Thyroid gland (tissue), 4 donors: ENCODE measurements around the gene SLC25A39. TPM values are rescaled to one million over a fixed set of nuclear protein-coding genes. Genes with fewer than 3 reads are reported as not detected.
"Not testable (repeated sequence)": the region's sequence is repeated elsewhere in the genome, so short reads cannot be mapped to it uniquely, and the experiment has no call there.

Experiments
- DNase-seq, 2 donors: peaks; one replicate each; pipeline ENCODE4 v3.0.0-alpha.2; 2019
- H3K27ac ChIP-seq, 3 donors: fragments of 200-600 bp; sonication (generic); 1 replicate in 2 of 3; 2 replicates in 1 of 3; pipeline ENCODE4 v1.5.1; 2016 to 2019; ENCODE audit warnings: mild to moderate bottlenecking in 1 of 3, moderate library complexity in 1 of 3
- H3K27me3 ChIP-seq: fragments of 200-600 bp; sonication (generic); one replicate; pipeline ENCODE4 v1.5.1; 2019
- H3K36me3 ChIP-seq, 2 donors: fragments of 200-600 bp; sonication (generic); one replicate each; pipeline ENCODE4 v1.5.1; 2016 to 2019
- H3K4me1 ChIP-seq, 2 donors: fragments of 200-600 bp; sonication (generic); one replicate each; pipeline ENCODE4 v1.5.1; 2017 to 2019
- H3K4me3 ChIP-seq, 3 donors: fragments of 200-600 bp; sonication (generic); replicated peaks in 1 of 3; 1 replicate in 2 of 3; 2 replicates in 1 of 3; pipeline ENCODE4 v1.5.1; 2016; ENCODE audit warnings: mild to moderate bottlenecking in 1 of 3
- H3K9me3 ChIP-seq: fragments of 200-600 bp; sonication (generic); one replicate; pipeline ENCODE4 v1.5.1; 2017
- CTCF ChIP-seq, 6 experiments: fragments of 200-600 bp in 3 of 6; fragments of 450-650 bp in 3 of 6; sonication (generic) in 3 of 6; IDR thresholded peaks; one replicate each; pipeline ENCODE4 v1.5.1; 2016 to 2019; ENCODE audit warnings: antibody characterized with exemption in 6 of 6, mild to moderate bottlenecking in 2 of 6, inconsistent platforms in 1 of 6, moderate library complexity in 1 of 6
- POLR2A ChIP-seq, 2 donors: fragments of 450-650 bp; IDR thresholded peaks; one replicate each; pipeline ENCODE4 v1.6.1; 2017; ENCODE audit warnings: antibody characterized with exemption in 2 of 2, mild to moderate bottlenecking in 2 of 2, moderate library complexity in 1 of 2
- WGBS, 2 donors: methylation state at CpG; one replicate each; pipeline ENCODE4 v1.1.5; 2017; 5-methylcytosine and 5-hydroxymethylcytosine counted together
- intact Hi-C: fragments of 100-400 bp; cut with DNase I; formaldehyde crosslinking; loops from one replicate; pipeline ENCODE4 v1.15.1; 2023
- total RNA-seq, 4 donors: library from RNA; depleted of rRNA; stranded (reverse); fragments of >200 nt; gene quantifications; one replicate each; pipeline ENCODE4 v1.2.3, GENCODE V29; 2016

SLC25A39 gene
- 100 to 1,000 TPM in 2 of 4 donors, 10 to 100 TPM in 2; 82.5 to 201 (median 144) TPM for total RNA-seq

- Histone ChIP-seq H3K27ac (peak within 1 kb of the TSS; percentile 91 to 94 (median 92)), H3K4me1 (peaks cover 24 to 35% of the 10 kb centered on the region in 2 donors), H3K4me3 (peak within 1 kb of the TSS; percentile 57 to 96 (median 80)), H3K36me3 (peaks cover 24 to 26% of the 10 kb centered on the region in 2 donors), H3K9me3 (no peaks in the 10 kb centered on the region), H3K27me3 (no peaks in the 10 kb centered on the region)
- intact Hi-C loops = loop anchor here (5.0 kb wide), 1 partner anchor 182 kb away; the partner anchor contains the start of gene HROB
- TF ChIP-seq POLR2A (IDR thresholded peaks at IDR 0.05) (peak; percentile 26 to 88), CTCF (IDR thresholded peaks at IDR 0.05) (peak in 1 of 6 experiments; percentile 29)
- DNase-seq = peak; percentile 95 to 96
- WGBS, 2 donors = 1 to 2% methylated on average over 16 to 21 of the region's 85 CpGs
Observed at GRCh38 chr17:44324571-44325275, at the start of gene SLC25A39. SLC25A39 (minus strand) TSS chr17:44324823; CDS start chr17:44323562, 1,261 bp downstream.

GRCh38 chr17:44372036-44372435 lies 47.4 kb upstream of the SLC25A39 start:
- Histone ChIP-seq H3K4me1 (peaks cover 16 to 48% of the 10 kb centered on the region in 2 donors), H3K27me3 (no peaks in the 10 kb centered on the region), H3K4me3 (no peak overlapping the region), H3K27ac (no peak overlapping the region), H3K36me3 (no peaks in the 10 kb centered on the region), H3K9me3 (no peaks in the 10 kb centered on the region)
- TF ChIP-seq CTCF (IDR thresholded peaks at IDR 0.05) (no peak), POLR2A (IDR thresholded peaks at IDR 0.05) (no peak)
- 72 to 81% methylated on average over 8 to 10 of the region's 10 CpGs for WGBS, 2 donors
- intact Hi-C loops = no loop called here
- no peak for DNase-seq

- DNase-seq, H3K4me3 ChIP-seq, H3K9me3 ChIP-seq, H3K27me3 ChIP-seq, H3K27ac ChIP-seq, H3K36me3 ChIP-seq, intact Hi-C loops: not testable (repeated sequence)
- WGBS, 2 donors = 74 to 81% methylated on average over 17 of the region's 17 CpGs
- peaks cover 26 to 37% of the 10 kb centered on the region in 2 donors for H3K4me1 ChIP-seq
Observed at GRCh38 chr17:44369414-44370023, 44.9 kb upstream of the SLC25A39 start.

- WGBS, 2 donors = 85 to 89% methylated on average over 23 to 25 of the region's 42 CpGs
- H3K27ac ChIP-seq, H3K36me3 ChIP-seq, H3K4me3 ChIP-seq, H3K9me3 ChIP-seq, H3K27me3 ChIP-seq, intact Hi-C loops, DNase-seq: not testable (repeated sequence)
- H3K4me1 ChIP-seq = peaks cover 29 to 36% of the 10 kb centered on the region in 2 donors
Observed at GRCh38 chr17:44368391-44369243, 44.0 kb upstream of the SLC25A39 start.

GRCh38 chr17:44367231-44367979 lies 42.8 kb upstream of the SLC25A39 start:
- peak; percentile 40 for DNase-seq
- no peaks in the 10 kb centered on the region for H3K27me3 ChIP-seq
- H3K36me3 ChIP-seq = no peaks in the 10 kb centered on the region
- 30 to 33% methylated on average over 7 of the region's 7 CpGs for WGBS, 2 donors
- no peak for TF ChIP-seq POLR2A (IDR thresholded peaks at IDR 0.05)
- TF ChIP-seq CTCF (IDR thresholded peaks at IDR 0.05) = no peak
- no peaks in the 10 kb centered on the region for H3K9me3 ChIP-seq
- intact Hi-C loops = no loop called here
- H3K4me3 ChIP-seq = no peak overlapping the region
- H3K4me1 ChIP-seq = peaks cover 32 to 38% of the 10 kb centered on the region in 2 donors
- peak overlapping the region; percentile 12 to 58 (median 47) for H3K27ac ChIP-seq

- H3K4me3 ChIP-seq, H3K27me3 ChIP-seq, intact Hi-C loops, DNase-seq, H3K36me3 ChIP-seq, H3K9me3 ChIP-seq: not testable (repeated sequence)
- 88 to 95% methylated on average over 5 of the region's 5 CpGs for WGBS, 2 donors
- Histone ChIP-seq H3K27ac (peak overlapping the region in 2 of 3 donors; percentile 31 to 49), H3K4me1 (peaks cover 43 to 51% of the 10 kb centered on the region in 2 donors)
Observed at GRCh38 chr17:44365051-44365450, 40.4 kb upstream of the SLC25A39 start.
